ENCODE measurements around the gene ARHGAP18. TPM values are rescaled to one million over a fixed set of nuclear protein-coding genes. Genes with fewer than 3 reads are reported as not detected.

Gene ARHGAP18
- total and polyA plus RNA-seq, 10 of the 15 experiments (the other 5 are each of a cell fraction or from before 2014, with no cell fraction given), result 18.2 to 52.2 (median 31.7) TPM

GRCh38 chr6:129754750-129755149 lies 44.8 kb upstream of the ARHGAP18 start:
- Histone ChIP-seq H3K27ac (ENCODE audit: control insufficient read depth, insufficient read depth) (no peak overlapping the region), H3K27me3 (replicated peaks in 1 of 2; ENCODE audit: control insufficient read depth in 2 of 2, insufficient read depth in 2 of 2, low read length in 1 of 2) (no peaks in the 10 kb centered on the region), H3K79me2 (ENCODE audit: control insufficient read depth, insufficient read depth, low read length) (no peaks in the 10 kb centered on the region), H3K4me3 (no peak overlapping the region), H4K20me1 (ENCODE audit: control insufficient read depth, insufficient read depth) (no peaks in the 10 kb centered on the region), H3K4me2 (ENCODE audit: control insufficient read depth, insufficient read depth) (no peak overlapping the region), H2AFZ (ENCODE audit: control insufficient read depth, low read depth, low read length) (no peak overlapping the region), H3K9me3 (replicated peaks; ENCODE audit: control insufficient read depth, insufficient read depth, low read length) (no peaks in the 10 kb centered on the region), H3K4me1 (ENCODE audit: control insufficient read depth, insufficient read depth, low read length) (peaks cover 18% of the 10 kb centered on the region), H3K9ac (ENCODE audit: control insufficient read depth, insufficient read depth, low read length) (no peak overlapping the region), H3K36me3 (ENCODE audit: control insufficient read depth in 2 of 2, insufficient read depth in 2 of 2, low read length in 1 of 2) (no peaks in the 10 kb centered on the region)
- FAIRE-seq (no peak), DNase-seq (ENCODE audit: low read depth, low spot score) (no peak), ATAC-seq (no peak)
- TF ChIP-seq MLLT1 (IDR thresholded peaks at IDR 0.05) (no peak), SMC3 (IDR thresholded peaks at IDR 0.05; ENCODE audit: borderline replicate concordance, low read length) (no peak), GATAD2B (conservative IDR thresholded peaks at IDR 0.05; ENCODE audit: low read depth) (no peak), HDGF (IDR thresholded peaks at IDR 0.05) (no peak), PAX5 (IDR thresholded peaks at IDR 0.05; ENCODE audit: borderline replicate concordance, low read depth, low read length) (no peak)
- ChIA-PET CTCF (interaction anchor here (0.7 to 1.5 kb wide), 2 partner anchors 11 to 255 kb away, joined by 3 read pairs; no protein-coding TSS in a partner anchor), POLR2A (no interaction called here), SMC1A (ENCODE audit: uncharacterized antibody, unreplicated experiment) (interaction anchor here (0.9 to 2.2 kb wide), 4 partner anchors 10 to 257 kb away, joined by 3 to 8 read pairs (median 4); no protein-coding TSS in a partner anchor), RAD21 (ENCODE audit: unreplicated experiment) (interaction anchor here (1.0 kb wide), 1 partner anchor 77 kb away, joined by 3 read pairs; no protein-coding TSS in a partner anchor)
- 45% methylated on average over 2 of the region's 2 CpGs for WGBS (ENCODE audit: insufficient coverage, insufficient replicate concordance, low lambda C conversion rate, missing lambda C conversion rate)
- in situ Hi-C loops (cut with MboI), result no loop called here
- BruUV-seq (replicated peaks), result no TSS peak
- intact Hi-C loops (cut with micrococcal nuclease; ENCODE audit: unreplicated experiment), result no loop called here

- no peak overlapping the region for H2AFZ ChIP-seq (ENCODE audit: control insufficient read depth, low read depth, low read length)
- no TSS peak for BruUV-seq (replicated peaks)
- ATAC-seq (no peak), FAIRE-seq (no peak), DNase-seq (ENCODE audit: low read depth, low spot score) (no peak)
- WGBS (ENCODE audit: insufficient coverage, insufficient replicate concordance, low lambda C conversion rate, missing lambda C conversion rate), result 91% methylated on average over 2 of the region's 2 CpGs
- peaks cover 31% of the 10 kb centered on the region for H3K4me1 ChIP-seq (ENCODE audit: control insufficient read depth, insufficient read depth, low read length)
- RAD21 ChIA-PET (ENCODE audit: unreplicated experiment), result interaction anchor here (0.7 kb wide), 1 partner anchor 139 kb away, joined by 3 read pairs; no protein-coding TSS in a partner anchor
- in situ Hi-C loops (cut with MboI) (no loop called here), intact Hi-C loops (cut with micrococcal nuclease; ENCODE audit: unreplicated experiment) (no loop called here)
- no peaks in the 10 kb centered on the region for H3K27me3 ChIP-seq (replicated peaks in 1 of 2; ENCODE audit: control insufficient read depth in 2 of 2, insufficient read depth in 2 of 2, low read length in 1 of 2)
- CTCF ChIA-PET, result no interaction called here
- H3K9me3 ChIP-seq (replicated peaks; ENCODE audit: control insufficient read depth, insufficient read depth, low read length), result no peaks in the 10 kb centered on the region
- POLR2A ChIA-PET, result interaction anchor here (0.6 kb wide), 1 partner anchor 128 kb away, joined by 5 read pairs; no protein-coding TSS in a partner anchor
- H3K79me2 ChIP-seq (ENCODE audit: control insufficient read depth, insufficient read depth, low read length), result no peaks in the 10 kb centered on the region
- SMC1A ChIA-PET (ENCODE audit: uncharacterized antibody, unreplicated experiment), result interaction anchor here (0.6 to 2.2 kb wide), 3 partner anchors 11 to 258 kb away, joined by 3 to 8 read pairs (median 3); partner anchors contain the start of gene ARHGAP18
- no peaks in the 10 kb centered on the region for H4K20me1 ChIP-seq (ENCODE audit: control insufficient read depth, insufficient read depth)
- H3K9ac ChIP-seq (ENCODE audit: control insufficient read depth, insufficient read depth, low read length), result no peak overlapping the region
- H3K36me3 ChIP-seq (ENCODE audit: control insufficient read depth in 2 of 2, insufficient read depth in 2 of 2, low read length in 1 of 2), result no peaks in the 10 kb centered on the region
- H3K4me2 ChIP-seq (ENCODE audit: control insufficient read depth, insufficient read depth), result no peak overlapping the region
- H3K27ac ChIP-seq (ENCODE audit: control insufficient read depth, insufficient read depth), result no peak overlapping the region
- H3K4me3 ChIP-seq, result no peak overlapping the region
- TF ChIP-seq WRNIP1 (IDR thresholded peaks at IDR 0.05; ENCODE audit: borderline replicate concordance, low read depth, low read length) (no peak), TAF1 (IDR thresholded peaks at IDR 0.05; ENCODE audit: borderline replicate concordance, low read depth, low read length) (no peak), DPF2 (IDR thresholded peaks at IDR 0.05) (no peak), BCL3 (IDR thresholded peaks at IDR 0.05; ENCODE audit: borderline replicate concordance, insufficient read depth, low read depth, low read length, poor library complexity, severe bottlenecking) (no peak), RB1 (IDR thresholded peaks at IDR 0.05; ENCODE audit: borderline replicate concordance) (no peak), CBFB (IDR thresholded peaks at IDR 0.05; ENCODE audit: low read depth) (no peak), E4F1 (IDR thresholded peaks at IDR 0.05; ENCODE audit: borderline replicate concordance, partially characterized antibody) (no peak), BACH1 (IDR thresholded peaks at IDR 0.05; ENCODE audit: borderline replicate concordance) (no peak)
These were observed 43.4 kb upstream of the ARHGAP18 start for GRCh38 chr6:129753422-129753821.

All from GM12878 (cell line).